ENCODE data around the gene RWDD2A. TPM values are rescaled to one million over a fixed set of nuclear protein-coding genes. Genes with fewer than 3 reads are reported as not detected.
A peak's percentile ranks its signal among the peaks of the same experiment; 100 is the strongest.

Gene RWDD2A
- total and polyA plus RNA-seq, 9 of the 15 experiments (the other 6 are each of a cell fraction or from before 2014, with no cell fraction given): 1.6 to 4.7 (median 2.1) TPM

DNA sequence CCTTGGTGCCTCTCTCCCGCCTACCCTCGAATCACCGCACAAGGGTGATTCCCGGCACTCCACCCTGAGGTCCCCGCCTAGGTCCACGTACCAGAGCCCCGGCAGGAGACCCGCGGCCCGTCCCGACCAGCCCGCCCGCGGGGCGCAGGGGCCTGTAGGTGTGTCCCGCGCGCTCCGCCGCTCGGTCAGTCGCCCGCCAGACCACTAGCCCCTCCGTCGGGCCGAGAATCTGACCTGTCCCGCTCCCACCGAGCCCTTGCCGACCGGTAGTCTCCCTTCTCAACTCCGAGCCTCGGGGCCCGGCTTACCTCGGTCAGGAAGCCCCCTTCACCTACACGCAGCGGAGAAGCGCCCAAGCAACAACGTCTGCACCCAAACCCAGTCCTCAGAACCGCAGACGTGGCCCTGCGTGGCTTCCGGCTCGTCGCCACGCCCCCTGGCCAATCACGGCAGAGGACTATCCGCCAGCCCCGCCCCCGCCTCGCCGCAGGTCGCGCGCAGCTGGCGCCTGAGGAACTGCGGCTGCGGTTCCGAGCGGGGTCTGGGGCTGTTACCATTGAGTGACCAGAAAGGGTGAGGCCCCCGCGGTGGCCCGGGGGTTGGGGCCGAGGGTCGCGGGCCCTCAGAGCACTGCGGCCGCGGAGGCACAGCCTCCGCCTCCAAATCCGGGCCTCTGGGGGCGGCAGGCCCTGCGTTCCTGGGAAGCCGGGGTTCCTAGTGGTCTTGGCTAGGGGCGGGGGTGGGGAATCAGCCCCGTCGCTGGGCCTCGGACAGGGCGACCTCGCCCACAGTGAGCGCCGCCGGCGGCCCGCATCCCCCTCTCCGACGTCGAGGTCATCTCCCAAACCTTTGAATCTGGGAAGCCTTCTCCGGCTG is at the start of gene RWDD2A, which contains the start of gene PGM3 (continued):
- TF ChIP-seq, protein P1, sequence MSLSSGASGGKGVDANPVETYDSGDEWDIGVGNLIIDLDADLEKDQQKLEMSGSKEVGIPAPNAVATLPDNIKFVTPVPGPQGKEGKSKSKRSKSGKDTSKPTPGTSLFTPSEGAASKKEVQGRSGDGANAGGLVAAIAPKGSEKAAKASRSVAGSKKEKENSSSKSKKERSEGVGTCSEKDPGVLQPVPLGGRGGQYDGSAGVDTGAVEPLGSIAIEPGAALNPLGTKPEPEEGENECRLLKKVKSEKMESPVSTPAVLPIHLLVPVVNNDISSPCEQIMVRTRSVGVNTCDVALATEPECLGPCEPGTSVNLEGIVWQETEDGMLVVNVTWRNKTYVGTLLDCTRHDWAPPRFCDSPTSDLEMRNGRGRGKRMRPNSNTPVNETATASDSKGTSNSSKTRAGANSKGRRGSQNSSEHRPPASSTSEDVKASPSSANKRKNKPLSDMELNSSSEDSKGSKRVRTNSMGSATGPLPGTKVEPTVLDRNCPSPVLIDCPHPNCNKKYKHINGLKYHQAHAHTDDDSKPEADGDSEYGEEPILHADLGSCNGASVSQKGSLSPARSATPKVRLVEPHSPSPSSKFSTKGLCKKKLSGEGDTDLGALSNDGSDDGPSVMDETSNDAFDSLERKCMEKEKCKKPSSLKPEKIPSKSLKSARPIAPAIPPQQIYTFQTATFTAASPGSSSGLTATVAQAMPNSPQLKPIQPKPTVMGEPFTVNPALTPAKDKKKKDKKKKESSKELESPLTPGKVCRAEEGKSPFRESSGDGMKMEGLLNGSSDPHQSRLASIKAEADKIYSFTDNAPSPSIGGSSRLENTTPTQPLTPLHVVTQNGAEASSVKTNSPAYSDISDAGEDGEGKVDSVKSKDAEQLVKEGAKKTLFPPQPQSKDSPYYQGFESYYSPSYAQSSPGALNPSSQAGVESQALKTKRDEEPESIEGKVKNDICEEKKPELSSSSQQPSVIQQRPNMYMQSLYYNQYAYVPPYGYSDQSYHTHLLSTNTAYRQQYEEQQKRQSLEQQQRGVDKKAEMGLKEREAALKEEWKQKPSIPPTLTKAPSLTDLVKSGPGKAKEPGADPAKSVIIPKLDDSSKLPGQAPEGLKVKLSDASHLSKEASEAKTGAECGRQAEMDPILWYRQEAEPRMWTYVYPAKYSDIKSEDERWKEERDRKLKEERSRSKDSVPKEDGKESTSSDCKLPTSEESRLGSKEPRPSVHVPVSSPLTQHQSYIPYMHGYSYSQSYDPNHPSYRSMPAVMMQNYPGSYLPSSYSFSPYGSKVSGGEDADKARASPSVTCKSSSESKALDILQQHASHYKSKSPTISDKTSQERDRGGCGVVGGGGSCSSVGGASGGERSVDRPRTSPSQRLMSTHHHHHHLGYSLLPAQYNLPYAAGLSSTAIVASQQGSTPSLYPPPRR (CRISPR knock-in tag; IDR thresholded peaks at IDR 0.05; ENCODE audit: borderline replicate concordance): peak; percentile 63; the same call in 1 of the 2 replicates
- TF ChIP-seq SREBF1 (IDR thresholded peaks at IDR 0.05; ENCODE audit: borderline replicate concordance, low read depth, low read length): no peak
- TF ChIP-seq SIN3A (IDR thresholded peaks at IDR 0.05; ENCODE audit: borderline replicate concordance in 2 of 2, control insufficient read depth in 1 of 2, low read depth in 2 of 2, low read length in 2 of 2): peak; percentile 7 to 65; a peak in 2 of 4 replicates
- TF ChIP-seq FOXK2 (conservative IDR thresholded peaks at IDR 0.05 in 1 of 2, IDR thresholded peaks at IDR 0.05 in 1 of 2; ENCODE audit: low read depth in 2 of 2): peak in 1 of 2 experiments; percentile 31; a peak in 1 of 4 replicates
- TF ChIP-seq, protein P2, sequence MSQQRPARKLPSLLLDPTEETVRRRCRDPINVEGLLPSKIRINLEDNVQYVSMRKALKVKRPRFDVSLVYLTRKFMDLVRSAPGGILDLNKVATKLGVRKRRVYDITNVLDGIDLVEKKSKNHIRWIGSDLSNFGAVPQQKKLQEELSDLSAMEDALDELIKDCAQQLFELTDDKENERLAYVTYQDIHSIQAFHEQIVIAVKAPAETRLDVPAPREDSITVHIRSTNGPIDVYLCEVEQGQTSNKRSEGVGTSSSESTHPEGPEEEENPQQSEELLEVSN (IDR thresholded peaks at IDR 0.05; ENCODE audit: borderline replicate concordance in 1 of 2, extremely low read depth in 1 of 2, insufficient read depth in 1 of 2, insufficient read length in 1 of 2, low read depth in 1 of 2, low read length in 1 of 2, poor library complexity in 1 of 2, severe bottlenecking in 1 of 2): peak in 1 of 2 experiments; percentile 20
- TF ChIP-seq MAZ (CRISPR knock-in tag; conservative IDR thresholded peaks at IDR 0.05 in 1 of 2, IDR thresholded peaks at IDR 0.05 in 1 of 2): peak; percentile 58 to 61; a peak in 3 of 4 replicates
- TF ChIP-seq RBM34 (IDR thresholded peaks at IDR 0.05; ENCODE audit: borderline replicate concordance, insufficient read depth, low read length): 0 out of 2 replicates have a peak, but pooled peaks have one; percentile 38
- TF ChIP-seq L3MBTL2 (IDR thresholded peaks at IDR 0.05): peak; percentile 31; the same call in 1 of the 2 replicates
- TF ChIP-seq HDAC1 (IDR thresholded peaks at IDR 0.05): peak in 1 of 2 experiments; percentile 94; a peak in 2 of 4 replicates
- 0 out of 2 replicates have a peak, but pooled peaks have one; percentile 70 for TF ChIP-seq CBFB (CRISPR knock-in tag; IDR thresholded peaks at IDR 0.05)
- TF ChIP-seq ARHGAP35 (IDR thresholded peaks at IDR 0.05; ENCODE audit: partially characterized antibody): no peak
- TF ChIP-seq NCOA6 (IDR thresholded peaks at IDR 0.05): peak; percentile 60; the same call in 1 of the 2 replicates
- no peak for TF ChIP-seq RFX1 (IDR thresholded peaks at IDR 0.05)
- TF ChIP-seq HNRNPLL (IDR thresholded peaks at IDR 0.05; ENCODE audit: low read depth, low read length, poor library complexity, severe bottlenecking): peak; percentile 84
- TF ChIP-seq ZBTB1 (CRISPR knock-in tag; IDR thresholded peaks at IDR 0.05; ENCODE audit: borderline replicate concordance, low read depth): peak; percentile 79
- no peak for TF ChIP-seq SIRT6 (IDR thresholded peaks at IDR 0.05; ENCODE audit: low read depth, low read length)
- TF ChIP-seq SUPT5H (IDR thresholded peaks at IDR 0.05): peak; percentile 97
- TF ChIP-seq WHSC1 (IDR thresholded peaks at IDR 0.05; ENCODE audit: low read length): no peak

All from K562 (cell line).